A673 (cell line): ENCODE data around the gene CCDC116.

Experiments used
- EZH2 ChIP-seq: fragments of 200-600 bp; sonication (generic); IDR thresholded peaks from 2 replicates; pipeline ENCODE4 v1.6.1; 2017; ENCODE audit warnings: borderline replicate concordance, low read depth, mild to moderate bottlenecking, mixed read lengths, antibody characterized with exemption, low read length; ENCODE audit not compliant: poor library complexity, severe bottlenecking
- TF ChIP-seq, protein P1 (sequence below): fragments of 300-800, 200-600 bp; sonication (generic); conservative IDR thresholded peaks from 2 replicates; pipeline ENCODE4 v1.5.1; 2017; ENCODE audit warnings: low read depth, mild to moderate bottlenecking, antibody characterized with exemption, low read length, moderate library complexity, mixed read lengths

GRCh38 chr22:21632931-21633330 is 371 bp downstream of the CCDC116 start:
- TF ChIP-seq, protein P1, sequence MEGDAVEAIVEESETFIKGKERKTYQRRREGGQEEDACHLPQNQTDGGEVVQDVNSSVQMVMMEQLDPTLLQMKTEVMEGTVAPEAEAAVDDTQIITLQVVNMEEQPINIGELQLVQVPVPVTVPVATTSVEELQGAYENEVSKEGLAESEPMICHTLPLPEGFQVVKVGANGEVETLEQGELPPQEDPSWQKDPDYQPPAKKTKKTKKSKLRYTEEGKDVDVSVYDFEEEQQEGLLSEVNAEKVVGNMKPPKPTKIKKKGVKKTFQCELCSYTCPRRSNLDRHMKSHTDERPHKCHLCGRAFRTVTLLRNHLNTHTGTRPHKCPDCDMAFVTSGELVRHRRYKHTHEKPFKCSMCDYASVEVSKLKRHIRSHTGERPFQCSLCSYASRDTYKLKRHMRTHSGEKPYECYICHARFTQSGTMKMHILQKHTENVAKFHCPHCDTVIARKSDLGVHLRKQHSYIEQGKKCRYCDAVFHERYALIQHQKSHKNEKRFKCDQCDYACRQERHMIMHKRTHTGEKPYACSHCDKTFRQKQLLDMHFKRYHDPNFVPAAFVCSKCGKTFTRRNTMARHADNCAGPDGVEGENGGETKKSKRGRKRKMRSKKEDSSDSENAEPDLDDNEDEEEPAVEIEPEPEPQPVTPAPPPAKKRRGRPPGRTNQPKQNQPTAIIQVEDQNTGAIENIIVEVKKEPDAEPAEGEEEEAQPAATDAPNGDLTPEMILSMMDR: no peak
- TF ChIP-seq EZH2: no peak
